Right atrium auricular region (tissue), 2 donors: ENCODE results near the gene SOCS7. TPM values are rescaled to one million over a fixed set of nuclear protein-coding genes. Genes with fewer than 3 reads are reported as not detected.

Source experiments
- DNase-seq: peaks from one replicate; pipeline ENCODE4 v3.0.0-alpha.2; 2019; ENCODE audit warnings: low spot score
- H3K27ac ChIP-seq, 2 donors: fragments of 200-600 bp; sonication (generic); 1 replicate in 1 of 2; 2 replicates in 1 of 2; pipeline ENCODE4 v1.5.1; 2016 to 2019
- H3K27me3 ChIP-seq, 2 donors: fragments of 200-600 bp; sonication (generic); one replicate each; pipeline versions ENCODE4 v1.5.1 to v1.6.0; 2017 to 2019
- H3K36me3 ChIP-seq: fragments of 200-600 bp; sonication (generic); one replicate; pipeline ENCODE4 v1.5.1; 2016
- H3K4me1 ChIP-seq, 2 donors: fragments of 200-600 bp; sonication (generic); one replicate each; pipeline versions ENCODE4 v1.5.1 to v1.6.0; 2017 to 2019
- H3K4me3 ChIP-seq, 2 donors: fragments of 200-600 bp; sonication (generic); 1 replicate in 1 of 2; 2 replicates in 1 of 2; pipeline ENCODE4 v1.5.1; 2017 to 2019; ENCODE audit warnings: mild to moderate bottlenecking in 1 of 2, moderate library complexity in 1 of 2
- H3K9me3 ChIP-seq, 2 donors: fragments of 200-600 bp; sonication (generic); one replicate each; pipeline ENCODE4 v1.5.1; 2019
- CTCF ChIP-seq, 2 donors: fragments of 200-600 bp; sonication (generic); IDR thresholded peaks; one replicate each; pipeline ENCODE4 v1.5.1; 2019; ENCODE audit warnings: antibody characterized with exemption in 2 of 2
- total RNA-seq, 2 donors: library from RNA; depleted of rRNA; stranded (reverse); fragments of >200 nt; gene quantifications; one replicate each; pipeline ENCODE4 v1.1.0, GENCODE V29; 2016

The SOCS7 gene
- total RNA-seq, 2 donors from 2014 or later: 12.2 to 14.8 TPM

GRCh38 chr17:38429476-38430100 lies 77.9 kb downstream of the SOCS7 start:
- H3K27me3 ChIP-seq: no peaks in the 10 kb centered on the region
- DNase-seq: no peak
- no peak for TF ChIP-seq CTCF (IDR thresholded peaks at IDR 0.05)
- H3K9me3 ChIP-seq: no peaks in the 10 kb centered on the region
- no peaks in the 10 kb centered on the region for H3K36me3 ChIP-seq
- H3K27ac ChIP-seq: peak overlapping the region; percentile 97 to 98
- H3K4me1 ChIP-seq: peaks cover 0 to 73% of the 10 kb centered on the region in 2 donors
- peak overlapping the region; percentile 76 to 98 for H3K4me3 ChIP-seq

- no peak for TF ChIP-seq CTCF (IDR thresholded peaks at IDR 0.05)
- peaks cover 0 to 71% of the 10 kb centered on the region in 2 donors for H3K4me1 ChIP-seq
- no peaks in the 10 kb centered on the region for H3K27me3 ChIP-seq
- H3K36me3 ChIP-seq: no peaks in the 10 kb centered on the region
- DNase-seq: no peak
- no peaks in the 10 kb centered on the region for H3K9me3 ChIP-seq
- peak overlapping the region; percentile 97 to 98 for H3K27ac ChIP-seq
- H3K4me3 ChIP-seq: no peak overlapping the region
These were observed 78.7 kb downstream of the SOCS7 start for GRCh38 chr17:38430316-38430715.

- DNase-seq: no peak
- no peaks in the 10 kb centered on the region for H3K9me3 ChIP-seq
- no peaks in the 10 kb centered on the region for H3K36me3 ChIP-seq
- H3K4me3 ChIP-seq: no peak overlapping the region
- no peaks in the 10 kb centered on the region for H3K27me3 ChIP-seq
- peak overlapping the region; percentile 23 to 98 for H3K27ac ChIP-seq
- peaks cover 0 to 71% of the 10 kb centered on the region in 2 donors for H3K4me1 ChIP-seq
- no peak for TF ChIP-seq CTCF (IDR thresholded peaks at IDR 0.05)
These were observed 79.2 kb downstream of the SOCS7 start for GRCh38 chr17:38430822-38431221.

GRCh38 chr17:38431346-38432145 lies 79.9 kb downstream of the SOCS7 start:
- no peaks in the 10 kb centered on the region for H3K9me3 ChIP-seq
- no peaks in the 10 kb centered on the region for H3K27me3 ChIP-seq
- no peak overlapping the region for H3K4me3 ChIP-seq
- H3K27ac ChIP-seq: peak overlapping the region; percentile 23 to 98
- H3K4me1 ChIP-seq: peaks cover 0 to 70% of the 10 kb centered on the region in 2 donors
- DNase-seq: no peak
- TF ChIP-seq CTCF (IDR thresholded peaks at IDR 0.05): no peak
- H3K36me3 ChIP-seq: no peaks in the 10 kb centered on the region

GRCh38 chr17:38434178-38434665 lies 82.6 kb downstream of the SOCS7 start:
- H3K27ac ChIP-seq: peak overlapping the region; percentile 52 to 53
- H3K9me3 ChIP-seq: no peaks in the 10 kb centered on the region
- no peak for DNase-seq
- peaks cover 12% of the 10 kb centered on the region for H3K36me3 ChIP-seq
- H3K4me1 ChIP-seq: peaks cover 0 to 60% of the 10 kb centered on the region in 2 donors
- no peaks in the 10 kb centered on the region for H3K27me3 ChIP-seq
- TF ChIP-seq CTCF (IDR thresholded peaks at IDR 0.05): no peak
- H3K4me3 ChIP-seq: no peak overlapping the region
